Stimulated activated CD8-positive, alpha-beta memory T cell treated with anti-CD3 and anti-CD28 coated beads, Interleukin-2, amount 100 ng/mL, for 1 hour (primary cell): ENCODE data around the gene ZNF346.
"Not testable (repeated sequence)": the region's sequence is repeated elsewhere in the genome, so short reads cannot be mapped to it uniquely, and the experiment has no call there.

Experiments
- DNase-seq, 2 donors: peaks; one replicate each; pipeline ENCODE4 v3.0.0-alpha.2; 2020; ENCODE audit warnings: low read depth in 2 of 2

Gene ZNF346

GRCh38 chr5:177022386-177023302 lies at the start of gene ZNF346:
ZNF346 (plus strand) TSS chr5:177022696; CDS start chr5:177022739, 43 bp downstream.
- peak; percentile 80 to 86 for DNase-seq

GRCh38 chr5:176979669-176980068 lies 42.8 kb upstream of the ZNF346 start:
- no peak for DNase-seq

- DNase-seq, result no peak
Observed at GRCh38 chr5:176980818-176981217, 41.7 kb upstream of the ZNF346 start.

GRCh38 chr5:176983112-176983511 lies 39.4 kb upstream of the ZNF346 start:
- not testable (repeated sequence) for DNase-seq

GRCh38 chr5:176983593-176983992 lies 38.9 kb upstream of the ZNF346 start:
- not testable (repeated sequence) for DNase-seq

GRCh38 chr5:176984176-176984575 lies 38.3 kb upstream of the ZNF346 start:
- not testable (repeated sequence) for DNase-seq

GRCh38 chr5:176985516-176985915 lies 37.0 kb upstream of the ZNF346 start:
- DNase-seq, result no peak

GRCh38 chr5:176986280-176986679 lies 36.2 kb upstream of the ZNF346 start:
- DNase-seq, result no peak

- DNase-seq, result no peak
Observed at GRCh38 chr5:176987583-176987982, 34.9 kb upstream of the ZNF346 start.

GRCh38 chr5:176993081-176993480 lies 29.4 kb upstream of the ZNF346 start:
- DNase-seq, result not testable (repeated sequence)

- DNase-seq, result no peak
Observed at GRCh38 chr5:176994460-176995121, 27.9 kb upstream of the ZNF346 start.

- DNase-seq, result no peak
Observed at GRCh38 chr5:176995122-176995490, 27.4 kb upstream of the ZNF346 start.

GRCh38 chr5:176995896-176996767 lies 26.4 kb upstream of the ZNF346 start:
- DNase-seq, result no peak

GRCh38 chr5:176996780-176997179 lies 25.7 kb upstream of the ZNF346 start:
- no peak for DNase-seq

- no peak for DNase-seq
Observed at GRCh38 chr5:176998828-176999227, 23.7 kb upstream of the ZNF346 start.

- not testable (repeated sequence) for DNase-seq
Observed at GRCh38 chr5:176999526-176999925, 23.0 kb upstream of the ZNF346 start.

- DNase-seq, result no peak
Observed at GRCh38 chr5:177003649-177004048, 18.8 kb upstream of the ZNF346 start.

GRCh38 chr5:177004961-177005360 lies 17.5 kb upstream of the ZNF346 start:
- no peak for DNase-seq

GRCh38 chr5:177005619-177006264 lies 16.8 kb upstream of the ZNF346 start:
- DNase-seq, result peak; percentile 16 to 44

GRCh38 chr5:177006265-177006972 lies 16.1 kb upstream of the ZNF346 start, which contains the start of gene UIMC1:
UIMC1 (minus strand) TSS chr5:177006779; CDS start chr5:176982615, 24,164 bp downstream.
- peak; percentile 81 to 86 for DNase-seq

GRCh38 chr5:177008716-177009115 lies 13.8 kb upstream of the ZNF346 start:
- DNase-seq, result no peak
